GM12874 (cell line): ENCODE results near the gene DDTL.
A peak's percentile ranks its signal among the peaks of the same experiment; 100 is the strongest.
"Not testable (repeated sequence)": the region's sequence is repeated elsewhere in the genome, so short reads cannot be mapped to it uniquely, and the experiment has no call there.

Source experiments
- TF ChIP-seq, protein P1 (sequence below): IDR thresholded peaks from 2 replicates; pipeline ENCODE4 v1.5.1; 2011; ENCODE audit warnings: low read depth, mild to moderate bottlenecking, control low read depth, low read length, moderate library complexity; ENCODE audit not compliant: insufficient read depth

Gene DDTL

GRCh38 chr22:23966568-23966967 lies at the start of gene DDTL:
DDTL (plus strand) TSS chr22:23966888; CDS start chr22:23966915, 27 bp downstream.
- TF ChIP-seq, protein P1, sequence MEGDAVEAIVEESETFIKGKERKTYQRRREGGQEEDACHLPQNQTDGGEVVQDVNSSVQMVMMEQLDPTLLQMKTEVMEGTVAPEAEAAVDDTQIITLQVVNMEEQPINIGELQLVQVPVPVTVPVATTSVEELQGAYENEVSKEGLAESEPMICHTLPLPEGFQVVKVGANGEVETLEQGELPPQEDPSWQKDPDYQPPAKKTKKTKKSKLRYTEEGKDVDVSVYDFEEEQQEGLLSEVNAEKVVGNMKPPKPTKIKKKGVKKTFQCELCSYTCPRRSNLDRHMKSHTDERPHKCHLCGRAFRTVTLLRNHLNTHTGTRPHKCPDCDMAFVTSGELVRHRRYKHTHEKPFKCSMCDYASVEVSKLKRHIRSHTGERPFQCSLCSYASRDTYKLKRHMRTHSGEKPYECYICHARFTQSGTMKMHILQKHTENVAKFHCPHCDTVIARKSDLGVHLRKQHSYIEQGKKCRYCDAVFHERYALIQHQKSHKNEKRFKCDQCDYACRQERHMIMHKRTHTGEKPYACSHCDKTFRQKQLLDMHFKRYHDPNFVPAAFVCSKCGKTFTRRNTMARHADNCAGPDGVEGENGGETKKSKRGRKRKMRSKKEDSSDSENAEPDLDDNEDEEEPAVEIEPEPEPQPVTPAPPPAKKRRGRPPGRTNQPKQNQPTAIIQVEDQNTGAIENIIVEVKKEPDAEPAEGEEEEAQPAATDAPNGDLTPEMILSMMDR = not testable (repeated sequence)

DNA sequence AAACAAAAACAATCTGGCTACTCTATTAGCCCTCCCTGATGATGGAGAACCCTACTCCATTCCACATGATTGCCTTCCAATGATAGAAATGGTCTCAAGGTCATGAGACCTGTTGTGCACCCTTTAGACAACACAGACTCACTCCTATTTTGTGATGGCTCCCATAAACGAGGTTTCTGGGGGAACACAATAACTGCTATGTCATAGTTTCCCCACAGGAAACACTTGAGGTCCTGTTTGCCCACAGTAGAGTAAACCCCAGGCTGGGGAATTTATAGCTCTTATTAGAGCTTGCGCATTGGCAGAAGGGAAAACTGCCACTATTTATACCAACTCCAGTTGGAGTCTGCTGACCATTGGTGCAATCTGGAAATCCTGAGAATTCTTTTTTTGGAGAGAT lies 43.8 kb upstream of the DDTL start:
- TF ChIP-seq, protein P1 = no peak

- TF ChIP-seq, protein P1 = no peak
These were observed 41.6 kb upstream of the DDTL start for GRCh38 chr22:23925020-23925606.

- TF ChIP-seq, protein P1 = no peak
These were observed 40.1 kb upstream of the DDTL start for GRCh38 chr22:23926561-23926960.

DNA sequence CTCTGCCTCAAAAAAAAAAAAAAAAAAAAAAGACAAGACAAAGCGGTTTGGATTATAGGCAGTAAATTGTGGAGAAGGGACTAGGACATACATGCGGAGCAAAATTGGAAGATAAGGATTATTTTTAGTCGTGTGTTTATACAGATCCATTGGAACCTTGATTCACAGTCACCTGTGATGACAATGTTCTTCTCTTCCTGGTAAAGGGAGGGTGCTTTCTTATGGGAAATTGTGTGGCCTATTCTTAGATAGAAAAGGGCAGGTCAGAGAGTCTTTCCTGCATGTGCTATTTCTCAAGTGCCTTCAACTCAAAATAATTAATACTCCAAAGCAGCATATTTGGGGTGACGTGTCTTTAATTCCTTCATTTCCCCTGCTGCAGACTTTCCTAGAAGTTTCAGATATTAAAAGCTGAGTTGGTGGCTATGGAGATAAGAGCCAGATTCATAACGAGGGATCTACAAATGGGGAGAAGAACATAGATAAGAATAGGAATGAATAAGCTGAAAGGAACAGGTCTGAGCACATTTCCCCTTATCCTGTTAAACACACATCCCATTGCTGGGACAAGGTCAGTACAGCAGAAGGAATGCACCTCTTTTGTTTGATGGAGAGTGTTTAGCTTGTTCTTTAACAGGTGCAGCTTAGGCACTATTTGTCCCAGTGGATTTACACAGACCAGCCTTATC lies 28.2 kb upstream of the DDTL start:
- TF ChIP-seq, protein P1 = no peak

- TF ChIP-seq, protein P1 = no peak
These were observed 27.7 kb upstream of the DDTL start for GRCh38 chr22:23939017-23939357.

GRCh38 chr22:23956301-23956900 lies 10.3 kb upstream of the DDTL start:
- TF ChIP-seq, protein P1 = peak; percentile 78
